NCI-H2107 treated with DMSO at 0.1 percent for 48 hours (cell line): ENCODE data around the gene ITSN2.

Experiments used
- DNase-seq: peaks from one replicate; lab custom pipeline; 2025; ENCODE audit not compliant: unreplicated experiment; lab: John Stamatoyannopoulos, UW

ITSN2 gene

DNA sequence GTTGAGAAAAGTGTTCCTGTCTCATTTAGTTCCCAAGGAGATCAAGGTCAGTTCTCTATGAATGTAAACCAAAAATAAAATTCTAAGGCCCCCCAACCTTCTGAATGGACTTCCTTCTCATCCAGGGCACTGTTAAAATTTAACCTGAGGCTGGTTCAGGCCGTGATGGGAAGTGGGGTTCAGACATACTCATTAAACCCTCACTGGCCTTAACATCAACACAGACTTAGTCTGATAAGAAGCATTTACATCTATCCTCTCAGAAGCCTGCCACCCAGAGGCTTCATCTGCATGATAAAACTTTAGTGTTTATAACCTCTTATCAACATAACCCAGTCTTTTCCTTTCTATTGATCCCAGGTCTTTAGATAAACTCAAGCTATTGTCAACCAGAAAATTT, 22.4 kb downstream of the ITSN2 start:
- no peak for DNase-seq

DNA sequence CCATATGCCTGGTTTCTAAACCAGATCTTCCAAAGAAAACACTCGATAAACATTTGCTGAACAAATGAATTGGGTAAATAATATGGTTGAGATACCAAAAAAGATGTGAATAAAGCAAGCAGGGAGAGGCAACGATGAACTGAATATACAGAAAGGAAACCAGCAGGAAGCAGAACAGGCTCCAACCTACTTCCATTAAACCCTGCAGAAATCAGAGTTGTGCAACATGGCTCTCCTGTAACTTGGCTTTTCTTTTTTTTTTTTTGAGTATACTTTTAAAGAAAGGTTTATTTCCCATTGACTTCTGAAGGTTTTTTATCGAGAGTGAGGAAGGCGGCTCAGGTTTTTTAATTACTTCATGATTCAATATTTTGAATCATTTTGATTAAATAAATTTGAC, 23.5 kb downstream of the ITSN2 start:
- DNase-seq, result no peak

DNA sequence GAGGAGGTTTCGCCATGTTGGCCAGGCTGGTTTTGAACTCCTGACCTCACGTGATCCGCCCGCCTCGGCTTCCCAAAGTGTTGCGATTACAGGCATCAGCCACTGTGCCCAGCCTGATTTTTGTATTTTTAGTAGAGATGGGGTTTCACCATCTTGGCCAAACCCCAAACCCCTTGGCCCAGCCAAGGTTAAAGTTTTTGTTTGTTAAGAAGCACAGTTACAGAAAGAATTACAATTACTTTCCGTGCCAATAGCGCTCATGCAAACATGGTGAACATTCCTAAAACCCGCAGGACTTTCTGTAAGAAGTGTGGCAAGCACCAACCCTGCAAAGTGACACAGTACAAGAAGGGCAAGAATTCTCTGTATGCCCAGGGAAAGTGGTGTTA, 26.1 kb downstream of the ITSN2 start:
- no peak for DNase-seq

DNA sequence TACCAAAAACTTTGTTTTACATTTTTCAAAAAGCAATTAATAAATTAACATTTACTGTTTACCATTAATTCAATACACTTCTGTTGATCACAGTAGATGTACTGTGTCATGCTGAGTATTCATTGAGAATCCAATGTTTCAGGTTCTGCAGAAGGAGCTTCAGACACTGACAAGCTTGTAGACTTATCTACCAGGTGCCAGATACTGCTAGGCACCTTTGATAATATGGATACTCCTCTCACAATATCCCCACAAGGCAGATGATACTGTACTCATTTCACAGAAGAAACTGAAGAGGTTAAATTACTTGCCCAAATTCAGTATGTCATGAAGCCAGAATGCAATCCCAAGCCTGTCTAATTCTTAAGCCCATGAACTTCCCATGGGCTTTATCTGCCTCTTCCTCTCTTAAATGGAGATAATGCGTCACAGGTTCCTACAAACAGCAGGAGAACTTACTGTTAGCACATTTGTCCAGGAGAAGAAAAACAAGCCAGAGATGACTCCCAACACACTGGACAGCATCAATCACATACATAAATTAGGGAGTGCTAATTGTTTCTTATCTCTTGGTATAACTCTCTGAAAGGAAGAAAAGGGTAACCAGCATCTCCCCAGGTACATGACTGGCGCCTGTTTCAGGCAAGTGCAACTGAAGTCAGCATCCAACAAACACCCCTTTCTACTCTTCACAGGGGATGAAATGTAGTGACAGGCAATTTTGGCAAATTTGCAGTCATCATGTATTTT, 27.4 kb downstream of the ITSN2 start:
- no peak for DNase-seq

DNA sequence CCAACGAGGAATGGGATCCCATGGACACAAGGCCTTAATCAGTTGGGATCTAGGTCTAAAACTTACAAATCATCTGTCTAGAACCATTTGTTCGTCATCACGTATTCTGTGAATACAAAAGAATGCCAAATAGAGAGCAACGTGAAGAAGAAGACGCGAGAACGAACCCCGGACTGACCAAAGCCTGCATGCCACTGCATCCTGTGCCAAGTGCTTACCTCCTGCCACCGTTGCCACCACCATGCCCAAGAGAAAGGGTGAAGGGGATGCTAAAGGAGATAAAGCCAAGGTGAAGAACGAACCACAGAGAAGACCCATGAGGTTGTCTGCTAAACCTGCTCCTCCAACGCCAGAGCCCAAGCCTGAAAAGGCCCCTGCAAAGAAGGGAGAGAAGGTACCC, 30.2 kb downstream of the ITSN2 start:
- no peak for DNase-seq

DNA sequence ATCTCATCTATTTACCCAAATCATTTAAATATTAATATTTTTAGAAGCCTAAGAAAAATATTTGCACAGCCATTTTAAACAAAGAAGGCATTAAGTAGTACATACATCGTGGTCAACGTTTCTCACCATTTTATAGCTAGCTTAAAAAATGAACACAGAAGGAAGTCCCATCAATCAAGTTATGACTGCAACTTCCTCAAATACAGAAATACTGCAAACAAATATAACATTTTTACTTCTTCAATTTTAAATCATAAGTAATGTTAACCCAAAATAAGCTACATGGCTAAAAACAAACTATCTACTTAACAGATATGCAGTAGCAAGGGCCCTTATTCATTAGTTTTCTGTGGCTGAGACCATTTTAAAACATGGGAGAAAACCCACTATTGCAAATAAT, 30.6 kb downstream of the ITSN2 start:
- no peak for DNase-seq

DNA sequence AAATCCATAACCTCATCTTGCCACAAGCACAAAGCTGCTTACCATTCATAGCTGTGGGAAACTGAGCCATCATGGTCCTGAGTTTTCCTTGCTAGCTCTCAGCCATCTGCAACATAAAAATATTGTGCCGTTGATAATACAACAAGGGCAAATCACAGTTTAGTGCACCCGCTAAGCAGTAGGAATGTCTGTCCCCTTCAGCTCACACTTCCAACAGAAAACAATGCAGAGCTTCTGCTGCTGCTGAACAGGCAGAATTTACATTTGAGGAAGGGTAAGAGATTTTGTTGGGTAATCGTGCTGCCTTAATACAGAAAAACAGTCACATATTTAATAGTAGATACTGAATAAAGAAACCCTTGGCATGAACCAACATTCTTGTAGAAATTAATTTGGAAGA, 32.3 kb downstream of the ITSN2 start:
- DNase-seq, result no peak

DNA sequence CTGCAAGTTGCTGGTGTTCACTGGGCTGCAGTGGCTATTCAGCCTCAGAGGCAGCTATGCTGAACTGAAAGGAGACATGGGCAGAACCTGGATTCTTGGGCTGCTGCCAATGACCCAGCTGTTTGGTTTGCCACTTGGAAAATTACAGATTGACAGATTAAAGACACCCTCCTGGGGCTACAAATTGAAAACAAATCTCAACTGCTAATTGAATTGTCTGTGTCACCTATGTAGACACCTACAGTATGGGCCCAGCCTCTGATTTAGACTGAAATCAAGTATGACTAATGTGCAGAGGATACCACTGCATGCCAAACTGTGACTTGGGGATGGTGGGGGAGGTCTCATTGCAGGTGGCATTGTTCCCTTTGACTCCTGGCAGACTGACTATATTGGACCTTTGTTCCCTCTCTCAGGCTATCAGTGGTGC, 42.8 kb downstream of the ITSN2 start:
- peak; percentile 4 for DNase-seq

DNA sequence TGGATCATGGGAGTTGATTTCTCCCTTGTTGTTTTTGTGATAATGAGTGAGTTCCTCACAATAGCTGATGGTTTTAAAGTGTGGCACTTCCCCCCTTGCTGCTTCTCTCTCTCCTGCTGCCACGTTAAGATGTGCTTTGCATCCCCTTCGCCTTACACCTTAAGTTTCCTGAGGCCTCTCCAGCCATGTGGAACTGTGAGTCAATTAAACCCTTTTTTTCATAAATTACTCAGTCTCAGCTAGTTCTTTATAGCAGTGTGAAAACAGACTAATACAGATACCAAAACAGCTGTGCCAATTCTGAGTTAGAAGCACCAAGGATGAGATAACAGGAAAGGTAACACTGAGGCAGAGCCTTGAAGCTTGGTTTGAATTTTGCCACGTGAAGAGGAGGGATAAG, 44.7 kb downstream of the ITSN2 start:
- no peak for DNase-seq

DNA sequence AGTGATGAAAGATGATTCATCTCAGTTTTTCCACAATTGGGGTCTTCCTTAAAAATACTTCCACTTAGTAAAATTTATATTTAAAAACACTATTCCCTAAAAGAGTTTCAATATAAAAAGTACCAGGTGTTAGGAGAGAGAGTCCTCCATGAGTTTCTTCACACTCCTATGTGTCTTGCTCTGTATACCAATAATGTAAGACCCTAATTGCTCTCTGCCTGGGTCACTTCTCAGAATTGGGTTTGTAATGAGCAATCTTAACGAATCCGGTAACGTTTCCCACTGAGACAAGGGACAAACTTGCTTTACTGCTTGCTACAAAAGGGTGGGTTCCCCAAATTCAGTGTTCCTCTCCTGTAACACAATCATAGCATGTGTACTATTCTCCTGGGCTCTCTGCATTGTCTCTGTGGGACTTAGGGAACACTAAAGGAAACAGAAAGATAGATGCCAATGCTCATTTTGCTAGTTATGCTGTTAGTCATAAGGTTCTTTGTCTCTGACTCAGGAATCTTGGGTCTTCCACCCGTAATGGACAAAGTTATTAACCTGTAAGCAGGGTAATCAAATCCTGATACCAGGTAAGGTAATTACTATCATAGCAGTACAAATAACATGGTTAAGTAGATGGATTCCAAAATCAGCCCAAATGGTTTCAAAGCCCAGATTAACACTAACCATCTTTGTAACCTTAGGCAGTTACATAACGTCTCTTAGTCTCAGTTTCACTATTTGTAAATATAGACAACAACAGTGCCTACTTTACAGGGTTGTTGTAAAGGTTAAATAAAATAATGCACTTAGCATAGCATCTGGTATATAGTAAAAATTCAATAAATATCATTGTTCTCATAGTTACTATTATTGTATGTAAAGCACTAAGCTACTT, 46.3 kb downstream of the ITSN2 start:
- DNase-seq, result no peak

DNA sequence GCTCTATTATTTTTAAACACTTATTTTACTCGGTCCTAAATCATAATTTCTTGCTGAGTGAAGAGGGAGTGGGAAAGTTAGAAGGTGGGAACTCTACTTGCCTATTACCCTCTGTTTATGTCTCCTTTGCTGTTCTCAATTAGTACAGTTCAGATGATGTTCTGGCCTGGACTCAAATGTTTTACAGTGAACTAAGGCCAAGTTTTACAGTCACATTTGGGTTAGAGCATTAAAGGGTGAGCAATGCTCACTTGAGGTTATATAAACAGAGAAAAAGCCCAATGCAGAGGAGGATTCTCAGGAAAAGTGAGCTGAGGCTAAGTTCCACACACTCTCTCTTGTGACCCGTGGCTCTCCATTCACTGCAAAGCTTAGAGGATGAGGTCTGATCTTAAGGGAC, 52.4 kb downstream of the ITSN2 start:
- DNase-seq, result no peak

DNA sequence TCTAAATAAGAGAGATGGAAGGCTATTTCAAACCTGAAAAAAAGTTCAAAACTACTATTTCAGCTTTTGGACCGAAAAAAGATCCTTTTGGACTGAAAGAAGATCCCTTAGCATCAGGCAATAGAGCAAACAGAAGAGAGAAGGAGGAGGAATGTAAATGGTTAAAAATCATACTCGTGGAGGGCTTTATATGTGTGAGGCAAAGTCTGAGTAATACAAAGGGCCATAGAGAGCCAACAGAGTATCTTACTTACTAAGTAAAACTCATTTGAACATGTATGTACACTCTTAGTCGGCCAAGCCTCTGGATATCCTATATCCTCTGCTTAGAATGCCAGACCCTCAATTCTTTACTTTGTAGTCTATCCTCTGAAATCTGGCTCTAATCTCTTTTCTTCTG, 55.7 kb downstream of the ITSN2 start:
- DNase-seq, result no peak

DNA sequence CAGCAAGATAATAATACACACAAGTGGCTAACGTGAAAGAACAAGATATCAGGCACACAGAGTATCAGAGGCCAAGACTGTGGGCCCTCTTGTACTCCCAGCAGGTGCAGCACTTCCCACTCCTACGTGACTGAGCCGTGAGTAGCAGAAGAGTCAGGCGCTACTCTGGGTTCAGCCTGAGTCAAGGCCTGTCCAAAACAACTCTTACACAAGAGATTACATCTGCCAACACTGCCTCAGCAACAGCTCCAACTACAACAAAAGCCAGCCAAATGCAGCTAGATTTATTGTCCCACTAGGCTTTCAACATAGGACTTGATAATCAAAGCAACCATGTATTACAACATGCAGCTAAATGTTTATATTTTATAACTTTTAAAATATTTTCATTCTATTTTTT, 56.2 kb downstream of the ITSN2 start:
- peak; percentile 59 for DNase-seq

DNA sequence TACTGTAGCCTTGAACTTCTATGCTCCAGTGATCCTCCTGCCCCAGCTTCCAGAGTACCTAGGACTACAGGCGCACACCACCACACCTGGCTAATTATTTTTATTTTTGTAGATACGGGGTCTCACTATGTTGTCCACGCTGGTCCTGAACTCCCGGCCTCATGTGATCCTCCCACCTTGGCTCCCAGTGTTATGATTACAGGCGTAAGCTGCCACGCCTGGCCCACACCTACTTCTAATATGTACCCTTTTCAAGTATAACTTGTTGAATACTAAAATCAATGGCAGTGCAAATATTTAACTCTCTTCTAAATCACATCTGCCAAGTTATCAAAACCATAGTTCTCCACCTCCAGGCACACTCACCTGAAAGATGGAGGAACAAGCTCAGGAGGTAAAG, 58.7 kb downstream of the ITSN2 start:
- no peak for DNase-seq

DNA sequence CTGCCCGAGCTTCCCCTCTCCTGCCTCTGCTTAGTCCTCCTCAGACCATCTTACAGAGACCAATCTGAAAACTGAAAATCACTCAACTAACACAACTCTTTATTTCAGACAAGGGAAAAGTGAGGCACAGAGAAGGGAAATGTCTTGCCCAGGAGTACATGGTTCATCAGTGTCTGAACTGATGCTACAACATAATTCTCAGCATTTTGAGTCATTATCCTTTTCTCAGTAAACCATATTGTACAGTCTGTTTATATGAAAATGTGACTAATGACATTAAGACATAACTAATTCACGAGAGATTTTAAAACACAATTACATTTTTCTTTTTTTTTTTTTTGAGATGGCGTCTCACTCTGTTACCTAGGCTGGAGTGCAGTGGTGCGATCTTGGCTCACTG, 62.7 kb downstream of the ITSN2 start:
- DNase-seq, result no peak

DNA sequence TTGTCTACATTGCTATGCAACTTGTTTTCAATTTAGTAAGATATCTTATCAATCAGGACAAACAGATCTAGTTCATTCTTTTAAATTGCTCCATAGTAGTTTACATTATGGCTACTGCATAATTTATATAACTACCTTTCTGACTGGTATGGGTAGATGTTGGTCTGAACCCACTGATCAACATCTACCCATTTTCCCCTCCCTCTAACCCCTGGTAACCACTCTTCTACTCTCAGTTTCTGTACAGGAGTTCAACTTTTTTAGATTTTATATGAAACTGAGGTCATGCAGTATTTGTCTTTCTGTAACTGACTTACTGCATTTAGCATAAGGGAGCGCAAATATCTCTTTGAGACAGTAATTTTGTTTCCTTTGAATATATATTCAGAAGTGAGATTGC, 73.2 kb downstream of the ITSN2 start:
- DNase-seq, result no peak

DNA sequence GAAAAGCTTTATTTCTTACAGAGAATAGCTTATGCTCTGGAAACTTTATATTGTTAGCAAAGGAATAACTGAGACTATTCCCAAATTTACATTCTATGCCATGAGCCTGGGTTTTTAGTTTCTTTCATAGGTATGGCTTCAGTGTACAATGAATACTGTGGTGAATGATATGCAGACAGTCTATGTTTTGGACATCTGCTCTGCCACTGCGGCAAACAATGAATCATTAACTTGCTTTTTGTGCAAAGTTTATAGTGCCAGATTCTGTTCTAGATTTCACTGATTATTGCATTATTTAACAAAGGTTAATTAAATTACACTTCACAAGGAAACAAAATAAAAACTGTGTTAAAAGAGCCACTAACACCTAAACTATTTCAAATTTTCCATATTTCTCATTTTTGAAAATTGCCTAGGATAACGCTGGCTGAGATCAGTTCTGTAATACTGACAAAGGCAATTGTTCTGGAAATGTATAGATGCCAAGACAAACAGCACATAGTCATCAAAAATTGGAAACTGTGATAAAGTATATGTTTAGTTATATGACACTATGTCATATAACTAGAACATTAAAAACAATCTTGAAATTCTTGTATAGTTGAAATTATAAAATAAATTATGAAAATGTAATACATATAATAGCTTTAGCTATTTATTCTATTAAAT, 74.7 kb downstream of the ITSN2 start:
- no peak for DNase-seq

DNA sequence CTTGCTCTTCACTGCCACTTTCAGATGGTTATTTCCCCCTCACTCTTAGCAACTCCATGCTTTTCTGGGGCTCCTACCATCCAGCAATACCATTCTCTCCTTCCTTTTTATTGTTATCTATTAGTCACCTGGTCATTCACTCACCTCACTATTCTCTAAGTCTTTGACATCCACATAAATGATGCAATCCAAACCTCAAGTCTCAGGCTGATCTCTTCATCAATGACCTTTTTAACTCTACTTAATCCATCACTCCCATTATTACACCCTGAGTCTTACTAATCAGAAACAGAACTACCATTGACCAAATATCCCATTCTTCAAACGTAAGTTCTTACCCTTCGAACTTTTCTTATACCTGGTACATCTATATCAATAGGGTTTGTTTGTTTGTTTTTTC, 79.7 kb downstream of the ITSN2 start:
- no peak for DNase-seq

DNA sequence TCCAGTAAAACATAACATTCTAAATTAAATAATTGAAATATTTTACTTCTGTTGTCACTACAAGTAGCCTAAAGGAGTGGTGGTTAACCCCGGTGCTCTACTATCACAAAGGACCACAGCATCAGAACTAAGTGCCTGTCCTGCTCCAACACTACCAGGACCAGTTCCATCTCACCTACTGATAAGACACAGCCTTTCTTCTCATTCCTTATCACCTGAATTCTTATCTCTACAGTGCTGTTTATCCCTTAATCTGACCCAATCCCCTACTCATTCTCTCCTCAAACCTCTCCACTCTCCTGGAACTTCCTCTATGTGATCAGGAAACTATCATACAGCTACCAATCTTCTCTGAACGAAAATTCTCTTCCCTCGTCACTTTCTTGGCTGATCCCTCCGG, 80.2 kb downstream of the ITSN2 start:
- DNase-seq, result no peak

DNA sequence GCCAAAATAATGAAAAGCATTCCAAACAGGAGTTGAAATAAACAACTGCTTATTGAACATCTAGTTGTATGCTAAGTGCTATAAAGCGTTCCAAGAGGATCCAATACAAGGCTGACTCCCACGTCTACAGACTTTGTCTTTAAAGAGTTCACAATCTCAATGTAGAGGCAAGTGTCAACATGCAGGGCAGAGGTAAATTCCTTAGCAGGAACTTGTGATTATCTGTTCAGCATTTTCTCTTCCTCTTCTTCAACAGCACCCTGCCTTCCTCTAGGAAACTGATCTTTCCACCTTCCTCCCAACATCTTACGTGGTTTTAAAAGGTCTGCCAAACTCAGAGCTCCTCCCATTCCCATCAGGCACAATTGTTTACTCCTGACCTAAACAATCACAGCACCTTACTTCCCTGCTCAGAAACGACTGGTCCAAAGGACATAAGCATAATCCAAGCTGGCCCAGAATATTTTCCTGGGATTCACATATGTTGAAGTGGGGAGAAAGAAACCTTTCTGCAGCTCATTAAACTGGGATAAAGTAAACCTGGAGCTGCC, 83.9 kb downstream of the ITSN2 start:
- DNase-seq, result no peak

DNA sequence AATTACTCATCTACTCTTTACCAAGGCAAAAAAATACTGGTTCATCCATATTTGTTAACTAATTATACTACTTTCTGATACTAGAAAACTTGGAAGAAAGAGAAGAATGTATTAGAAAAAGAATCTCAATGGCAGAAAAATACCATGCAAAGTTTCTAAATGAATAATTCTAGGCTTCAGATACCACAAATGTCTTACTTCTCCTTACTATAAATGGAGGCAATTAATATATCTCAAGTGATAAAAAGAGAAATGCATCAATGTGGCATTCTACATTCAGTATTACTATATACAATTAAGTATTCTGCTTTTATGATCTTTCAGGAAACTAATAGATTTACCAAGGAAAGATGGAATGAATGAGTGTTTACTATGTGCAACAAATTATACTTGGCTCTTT, 85.5 kb downstream of the ITSN2 start:
- no peak for DNase-seq

DNA sequence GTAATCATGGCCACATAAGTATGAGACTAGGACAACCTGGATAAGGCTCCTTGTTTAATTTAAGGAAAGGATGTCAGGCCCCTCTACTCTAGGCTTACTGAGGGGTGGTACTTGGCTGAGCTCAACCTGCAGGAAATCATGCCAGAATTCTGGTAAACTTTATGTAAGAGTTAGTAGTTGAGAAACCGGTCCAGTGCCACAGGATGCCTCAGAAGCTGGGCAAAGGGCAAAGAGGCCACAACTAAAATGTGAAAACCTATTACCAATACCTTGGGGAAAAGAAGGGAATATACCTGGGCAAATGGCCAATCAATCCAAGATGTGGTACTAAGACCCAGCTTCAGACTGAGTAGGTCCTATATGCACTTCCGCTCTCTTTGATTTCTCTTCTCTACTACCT, 86.7 kb downstream of the ITSN2 start:
- no peak for DNase-seq
